Measurements from ENCODE around the gene ZNF385B.

- TF ChIP-seq, protein P1, sequence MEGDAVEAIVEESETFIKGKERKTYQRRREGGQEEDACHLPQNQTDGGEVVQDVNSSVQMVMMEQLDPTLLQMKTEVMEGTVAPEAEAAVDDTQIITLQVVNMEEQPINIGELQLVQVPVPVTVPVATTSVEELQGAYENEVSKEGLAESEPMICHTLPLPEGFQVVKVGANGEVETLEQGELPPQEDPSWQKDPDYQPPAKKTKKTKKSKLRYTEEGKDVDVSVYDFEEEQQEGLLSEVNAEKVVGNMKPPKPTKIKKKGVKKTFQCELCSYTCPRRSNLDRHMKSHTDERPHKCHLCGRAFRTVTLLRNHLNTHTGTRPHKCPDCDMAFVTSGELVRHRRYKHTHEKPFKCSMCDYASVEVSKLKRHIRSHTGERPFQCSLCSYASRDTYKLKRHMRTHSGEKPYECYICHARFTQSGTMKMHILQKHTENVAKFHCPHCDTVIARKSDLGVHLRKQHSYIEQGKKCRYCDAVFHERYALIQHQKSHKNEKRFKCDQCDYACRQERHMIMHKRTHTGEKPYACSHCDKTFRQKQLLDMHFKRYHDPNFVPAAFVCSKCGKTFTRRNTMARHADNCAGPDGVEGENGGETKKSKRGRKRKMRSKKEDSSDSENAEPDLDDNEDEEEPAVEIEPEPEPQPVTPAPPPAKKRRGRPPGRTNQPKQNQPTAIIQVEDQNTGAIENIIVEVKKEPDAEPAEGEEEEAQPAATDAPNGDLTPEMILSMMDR (IDR thresholded peaks at IDR 0.05), result no peak
- no peak for TF ChIP-seq POLR2A (IDR thresholded peaks at IDR 0.05)
Measured at GRCh38 chr2:179861416-179862067, at the start of gene ZNF385B.

All from body of pancreas (tissue), 4 donors.